Nephron (organoid): ENCODE data around the gene NOL4L.
A peak's percentile ranks its signal among the peaks of the same experiment; 100 is the strongest.

Experiments used
- H3K27ac Mint-ChIP-seq, 3 experiments: 2 replicates each; pipeline ENCODE4 v1.8.0; 2020; ENCODE audit warnings: mixed read lengths in 3 of 3, mild to moderate bottlenecking in 2 of 3, moderate library complexity in 1 of 3
- H3K27me3 Mint-ChIP-seq: 2 replicates; pipeline ENCODE4 v1.8.0; 2021; ENCODE audit warnings: low read depth, mild to moderate bottlenecking, moderate library complexity, mixed read lengths
- H3K36me3 Mint-ChIP-seq: 2 replicates; pipeline ENCODE4 v1.8.0; 2020; ENCODE audit warnings: low read depth, mixed read lengths
- H3K4me1 Mint-ChIP-seq: 2 replicates; pipeline ENCODE4 v1.8.0; 2020; ENCODE audit warnings: mixed read lengths
- H3K4me3 Mint-ChIP-seq, 3 experiments: 2 replicates each; pipeline ENCODE4 v1.8.0; 2020; ENCODE audit warnings: mild to moderate bottlenecking in 3 of 3, mixed read lengths in 3 of 3, moderate library complexity in 2 of 3
- H3K9me3 Mint-ChIP-seq: 2 replicates; pipeline ENCODE4 v1.8.0; 2020; ENCODE audit warnings: mixed read lengths
- CTCF ChIP-seq, 3 experiments: fragments of 200-600 bp; sonication (generic); IDR thresholded peaks; one replicate each; pipeline ENCODE4 v1.5.0; 2021; ENCODE audit warnings: antibody characterized with exemption in 3 of 3; ENCODE audit not compliant: unreplicated experiment in 3 of 3

The NOL4L gene

GRCh38 chr20:32523613-32524213 is 61.4 kb downstream of the NOL4L start:
- Mint-ChIP-seq H3K4me1 (peaks cover 70% of the 10 kb centered on the region), H3K27ac (peak overlapping the region; percentile 38 to 81 (median 50)), H3K9me3 (no peaks in the 10 kb centered on the region), H3K36me3 (peaks cover 11% of the 10 kb centered on the region), H3K27me3 (peaks cover 10% of the 10 kb centered on the region), H3K4me3 (no peak overlapping the region)
- TF ChIP-seq CTCF (IDR thresholded peaks at IDR 0.05; ENCODE audit: unreplicated experiment in 3 of 3): no peak

GRCh38 chr20:32522776-32523612 is 62.1 kb downstream of the NOL4L start:
- Mint-ChIP-seq H3K4me1 (peaks cover 62% of the 10 kb centered on the region), H3K4me3 (no peak overlapping the region), H3K9me3 (no peaks in the 10 kb centered on the region), H3K36me3 (peaks cover 11% of the 10 kb centered on the region), H3K27ac (peak overlapping the region; percentile 38 to 81 (median 48)), H3K27me3 (peaks cover 4% of the 10 kb centered on the region)
- no peak for TF ChIP-seq CTCF (IDR thresholded peaks at IDR 0.05; ENCODE audit: unreplicated experiment in 3 of 3)

DNA sequence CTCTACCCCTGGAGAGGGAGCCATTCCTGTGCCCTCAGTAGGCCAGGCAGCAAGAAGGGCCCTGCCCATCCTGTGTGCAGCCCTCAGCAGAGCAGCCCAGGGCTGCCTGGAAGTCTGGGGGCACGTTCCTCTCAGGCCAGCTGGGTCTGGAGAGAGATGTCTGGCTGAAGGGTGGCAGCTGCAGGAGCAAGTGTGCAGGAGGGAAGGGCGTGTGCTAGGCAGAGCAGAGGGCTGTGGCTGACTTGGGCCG is 62.7 kb downstream of the NOL4L start:
- H3K27me3 Mint-ChIP-seq: peaks cover 4% of the 10 kb centered on the region
- peaks cover 11% of the 10 kb centered on the region for H3K36me3 Mint-ChIP-seq
- peaks cover 57% of the 10 kb centered on the region for H3K4me1 Mint-ChIP-seq
- H3K9me3 Mint-ChIP-seq: no peaks in the 10 kb centered on the region
- TF ChIP-seq CTCF (IDR thresholded peaks at IDR 0.05; ENCODE audit: unreplicated experiment in 3 of 3): no peak
- no peak overlapping the region for H3K4me3 Mint-ChIP-seq
- peak overlapping the region in 1 of 3 experiments; percentile 55 for H3K27ac Mint-ChIP-seq

GRCh38 chr20:32521780-32522525 is 63.2 kb downstream of the NOL4L start:
- Mint-ChIP-seq H3K27ac (peak overlapping the region; percentile 27 to 89 (median 55)), H3K4me1 (peaks cover 52% of the 10 kb centered on the region), H3K27me3 (peaks cover 4% of the 10 kb centered on the region), H3K9me3 (no peaks in the 10 kb centered on the region), H3K4me3 (no peak overlapping the region), H3K36me3 (peaks cover 8% of the 10 kb centered on the region)
- peak; percentile 81 to 89 (median 85) for TF ChIP-seq CTCF (IDR thresholded peaks at IDR 0.05; ENCODE audit: unreplicated experiment in 3 of 3)

DNA sequence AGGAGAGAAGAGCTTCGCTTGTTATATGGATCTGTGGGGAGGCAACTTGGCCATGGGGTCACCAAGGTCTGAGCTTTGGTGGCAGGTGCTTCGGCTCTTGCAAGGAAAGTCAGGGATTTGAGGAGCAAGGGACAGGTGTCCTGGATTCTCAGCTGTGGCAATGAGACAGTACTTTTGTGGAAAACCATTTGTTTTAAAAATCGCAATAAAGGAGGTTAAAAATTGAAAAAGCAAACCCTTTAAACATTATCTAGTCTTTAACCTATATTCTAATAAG is 64.3 kb downstream of the NOL4L start:
- peaks cover 60% of the 10 kb centered on the region for H3K4me1 Mint-ChIP-seq
- TF ChIP-seq CTCF (IDR thresholded peaks at IDR 0.05; ENCODE audit: unreplicated experiment in 3 of 3): no peak
- peak overlapping the region in 1 of 3 experiments; percentile 14 for H3K4me3 Mint-ChIP-seq
- H3K9me3 Mint-ChIP-seq: no peaks in the 10 kb centered on the region
- H3K27me3 Mint-ChIP-seq: peaks cover 7% of the 10 kb centered on the region
- peak overlapping the region; percentile 6 to 76 (median 22) for H3K27ac Mint-ChIP-seq
- peaks cover 5% of the 10 kb centered on the region for H3K36me3 Mint-ChIP-seq
